ENCODE measurements around the gene MINAR1.
"Not testable (repeated sequence)": the region's sequence is repeated elsewhere in the genome, so short reads cannot be mapped to it uniquely, and the experiment has no call there.

MINAR1 gene, protein sequence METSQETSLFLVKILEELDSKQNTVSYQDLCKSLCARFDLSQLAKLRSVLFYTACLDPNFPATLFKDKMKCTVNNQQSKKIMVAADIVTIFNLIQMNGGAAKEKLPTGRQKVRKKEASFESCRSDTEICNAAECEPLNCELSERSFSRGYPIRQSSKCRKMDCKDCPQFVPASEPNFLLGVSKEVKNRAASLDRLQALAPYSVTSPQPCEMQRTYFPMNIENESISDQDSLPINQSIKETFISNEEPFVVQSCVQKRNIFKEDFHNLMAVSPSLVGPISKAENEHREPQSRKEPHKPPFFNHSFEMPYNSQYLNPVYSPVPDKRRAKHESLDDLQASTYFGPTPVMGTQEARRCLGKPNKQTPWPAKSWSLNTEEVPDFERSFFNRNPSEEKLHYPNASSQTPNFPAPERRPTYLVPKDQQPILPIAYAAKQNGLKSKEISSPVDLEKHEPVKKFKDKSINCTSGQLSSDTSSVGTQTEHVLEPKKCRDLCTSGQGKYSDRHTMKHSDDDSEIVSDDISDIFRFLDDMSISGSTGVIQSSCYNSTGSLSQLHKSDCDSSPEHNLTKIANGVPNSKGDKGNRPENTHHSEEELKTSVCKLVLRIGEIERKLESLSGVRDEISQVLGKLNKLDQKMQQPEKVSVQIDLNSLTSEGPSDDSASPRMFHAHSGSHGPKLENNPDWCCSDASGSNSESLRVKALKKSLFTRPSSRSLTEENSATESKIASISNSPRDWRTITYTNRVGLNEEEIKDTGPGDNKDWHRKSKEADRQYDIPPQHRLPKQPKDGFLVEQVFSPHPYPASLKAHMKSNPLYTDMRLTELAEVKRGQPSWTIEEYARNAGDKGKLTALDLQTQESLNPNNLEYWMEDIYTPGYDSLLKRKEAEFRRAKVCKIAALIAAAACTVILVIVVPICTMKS

DNA sequence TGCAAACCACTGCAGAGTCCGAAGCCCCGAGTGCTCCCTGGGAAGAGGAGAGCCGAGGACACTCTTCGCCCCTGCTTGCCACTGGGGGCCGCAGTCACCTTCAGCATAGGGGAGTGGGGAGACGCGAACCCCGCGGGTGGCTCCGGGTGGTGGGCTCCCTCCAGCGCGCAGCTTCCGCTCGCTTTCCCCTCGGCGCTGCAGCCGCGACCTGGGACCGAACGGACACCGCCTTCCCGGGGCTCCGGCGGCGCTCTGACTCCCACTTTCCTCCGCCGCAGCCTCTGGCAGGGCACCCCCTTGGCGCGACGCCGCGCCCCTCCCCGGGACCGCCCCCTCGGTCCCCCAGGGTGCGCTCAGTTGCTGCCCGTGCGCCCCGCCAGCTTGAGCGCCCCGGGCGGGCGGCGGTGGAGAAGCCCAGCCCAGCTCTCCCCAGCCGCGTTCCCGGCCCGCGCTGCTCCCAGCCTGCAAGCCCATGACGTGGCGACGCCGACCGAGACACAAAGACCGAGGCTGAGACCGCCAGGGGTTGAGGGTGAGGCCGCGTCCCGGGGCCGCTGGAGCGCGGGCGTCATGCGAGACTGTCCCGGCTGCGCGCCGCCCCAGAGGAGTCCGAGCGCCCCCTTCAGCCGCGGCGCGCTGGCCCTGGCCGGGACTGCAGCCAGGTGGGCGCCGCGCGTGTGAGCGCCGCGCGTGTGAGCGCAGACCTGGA is at the start of gene MINAR1:
Gene MINAR1, plus strand, starts transcription at position 701 of the 709 bp plus-strand sequence. CDS start 23,812 bp downstream, outside the sequence.
- DNase-seq = no peak

DNA sequence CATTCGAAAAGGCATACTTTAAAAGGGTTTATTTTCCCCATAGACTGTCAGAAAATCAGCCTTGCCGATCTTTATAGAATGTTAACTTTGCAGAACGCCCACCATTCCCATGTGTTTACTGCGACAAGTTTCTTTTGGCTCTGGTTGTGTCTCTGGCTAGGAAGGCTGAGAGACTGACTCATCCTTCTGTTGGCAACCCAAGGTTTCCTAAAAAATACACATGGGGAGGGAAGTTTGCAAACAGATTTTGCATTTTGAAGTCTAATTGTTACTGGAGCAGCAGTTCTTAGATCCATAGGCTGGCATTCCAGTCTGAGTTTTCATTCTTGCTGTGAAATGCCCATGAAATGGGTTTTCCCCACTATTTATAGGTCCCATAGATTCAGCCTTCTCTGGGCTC is 37.9 kb upstream of the MINAR1 start:
- no peak for DNase-seq

- DNase-seq = no peak
These were observed 35.3 kb upstream of the MINAR1 start for GRCh38 chr15:79396850-79397249.

- DNase-seq = no peak
These were observed 34.7 kb upstream of the MINAR1 start for GRCh38 chr15:79397269-79397910.

- DNase-seq = no peak
These were observed 32.5 kb upstream of the MINAR1 start for GRCh38 chr15:79399606-79400005.

- DNase-seq = no peak
These were observed 31.5 kb upstream of the MINAR1 start for GRCh38 chr15:79400650-79401049.

- no peak for DNase-seq
These were observed 30.8 kb upstream of the MINAR1 start for GRCh38 chr15:79401301-79401700.

GRCh38 chr15:79402136-79402535 is 30.0 kb upstream of the MINAR1 start:
- no peak for DNase-seq

- DNase-seq = no peak
These were observed 28.6 kb upstream of the MINAR1 start for GRCh38 chr15:79403501-79403900.

GRCh38 chr15:79406210-79406609 is 25.9 kb upstream of the MINAR1 start:
- DNase-seq = no peak

DNA sequence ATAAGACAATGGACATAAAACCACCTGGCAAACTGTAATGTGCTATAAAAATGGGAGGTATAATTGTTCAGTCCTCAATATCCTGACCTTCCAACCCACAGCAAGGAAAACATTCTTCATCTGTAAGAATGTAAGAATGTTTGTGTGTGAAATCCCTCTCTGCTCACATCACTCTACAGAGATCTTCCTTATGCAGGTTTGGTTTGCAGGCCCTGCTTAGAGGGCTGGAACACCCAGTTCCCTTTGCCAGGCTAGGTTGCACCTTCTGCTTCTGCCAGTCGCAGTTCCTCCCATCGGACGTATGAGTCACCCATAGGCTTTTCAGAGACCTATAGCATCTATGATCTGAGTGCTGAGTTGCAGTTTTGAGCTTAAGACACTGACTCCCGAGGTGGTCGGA is 24.1 kb upstream of the MINAR1 start:
- no peak for DNase-seq

- DNase-seq = no peak
These were observed 21.9 kb upstream of the MINAR1 start for GRCh38 chr15:79410237-79410636.

- DNase-seq = no peak
These were observed 20.1 kb upstream of the MINAR1 start for GRCh38 chr15:79412010-79412409.

- DNase-seq = no peak
These were observed 19.7 kb upstream of the MINAR1 start for GRCh38 chr15:79412429-79412828.

DNA sequence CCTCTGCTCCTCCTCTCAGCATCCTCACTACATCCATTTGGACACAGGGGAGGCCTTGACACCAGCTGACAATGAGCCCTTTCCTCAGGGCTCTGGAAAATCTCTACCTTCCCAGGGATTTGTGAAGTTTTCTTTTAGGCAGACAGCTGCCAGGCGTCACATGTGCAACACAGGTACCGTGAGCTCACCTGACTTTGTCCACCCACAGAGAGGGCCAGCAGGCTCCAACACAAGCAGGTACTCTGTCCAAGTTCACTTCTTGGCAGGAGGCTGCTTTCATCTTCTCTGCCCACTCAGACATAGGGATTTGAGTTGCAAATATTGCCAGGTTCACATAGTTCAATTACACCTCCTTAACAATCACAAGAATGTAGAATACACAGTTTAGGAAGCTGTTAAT is 15.3 kb upstream of the MINAR1 start:
- DNase-seq = no peak

DNA sequence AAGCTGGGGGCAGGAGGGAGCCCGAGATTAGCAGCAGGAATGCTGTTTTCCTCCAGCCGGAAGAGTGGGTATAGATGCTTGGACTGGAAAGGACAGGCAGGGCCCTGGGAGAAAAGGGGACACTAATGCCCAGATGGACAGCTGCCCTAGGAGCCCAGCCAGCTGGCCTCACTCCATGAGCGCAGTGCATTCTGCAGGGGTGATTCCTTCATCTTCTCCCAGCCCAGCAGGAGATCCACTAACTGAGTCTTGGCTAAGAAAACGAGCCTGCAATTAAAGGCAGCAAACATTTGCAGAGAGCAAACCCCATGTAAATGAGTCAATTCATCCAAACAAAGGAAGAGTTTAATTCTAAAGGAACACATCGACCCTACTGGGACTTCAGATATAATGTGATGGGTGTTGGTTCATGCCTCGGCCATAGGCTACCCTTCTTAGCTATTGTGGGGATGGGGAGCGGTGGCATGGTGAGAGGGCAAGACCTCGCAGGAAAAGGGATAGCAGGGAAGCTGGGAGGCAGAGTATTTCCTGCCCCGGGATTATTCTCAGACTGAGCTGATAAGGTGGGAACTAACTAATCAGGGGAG is 13.3 kb upstream of the MINAR1 start:
- no peak for DNase-seq

DNA sequence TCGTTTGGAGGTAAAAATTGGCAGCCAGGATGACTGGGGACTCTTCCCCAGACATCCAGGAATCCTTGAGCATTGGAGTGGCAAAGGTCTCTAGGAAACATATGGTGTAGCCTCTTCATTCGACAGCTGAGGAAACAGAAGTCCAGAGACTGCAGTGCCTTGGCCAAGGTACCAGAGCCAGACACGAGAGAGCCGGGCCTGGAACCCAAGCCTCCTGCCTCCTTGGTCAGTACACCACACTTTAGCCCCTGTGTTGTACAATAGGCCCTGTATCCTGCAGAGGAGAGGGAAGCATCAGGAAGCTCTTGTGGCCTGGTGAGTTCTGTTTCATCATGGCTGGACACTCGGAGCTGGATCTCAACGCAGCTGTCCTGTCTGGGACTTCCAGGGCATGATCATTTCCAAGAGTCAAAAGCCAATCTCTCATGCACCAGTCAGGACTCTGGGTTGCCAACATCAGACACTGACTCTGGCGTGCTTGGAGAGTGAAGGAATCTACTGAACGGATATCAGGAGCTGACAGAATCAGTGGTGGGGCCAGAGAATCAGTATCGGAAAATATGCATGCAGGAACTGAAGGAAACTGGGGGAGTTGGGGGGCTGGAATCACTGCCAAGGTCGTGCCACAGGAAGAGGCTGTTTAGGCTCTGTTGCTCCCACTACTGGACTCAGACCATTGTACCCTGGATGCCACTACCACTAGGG is 6.4 kb upstream of the MINAR1 start:
- DNase-seq = no peak

DNA sequence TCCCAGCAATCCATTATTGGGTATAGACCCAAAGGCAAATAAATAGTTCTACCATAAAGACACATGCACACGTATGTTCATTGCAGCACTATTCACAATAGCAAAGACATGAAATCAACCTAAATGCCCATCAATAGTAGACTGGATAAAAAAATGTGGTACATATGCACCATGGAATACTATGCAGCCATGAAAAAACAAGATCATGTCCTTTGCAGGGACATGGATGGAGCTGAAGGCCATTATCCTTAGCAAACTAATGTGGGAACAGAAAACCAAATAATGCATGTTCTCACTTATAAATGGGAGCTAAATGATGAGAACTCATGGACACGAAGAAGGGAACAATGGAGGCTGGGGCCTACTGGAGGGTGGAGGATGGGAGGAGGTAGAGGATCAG is 5.2 kb upstream of the MINAR1 start:
- DNase-seq = not testable (repeated sequence)

GRCh38 chr15:79427781-79428598 is 4.1 kb upstream of the MINAR1 start:
- no peak for DNase-seq

GRCh38 chr15:79430901-79431635 is 1.1 kb upstream of the MINAR1 start:
- DNase-seq = no peak

All from CD4-positive, alpha-beta T cell treated with Interferon alpha-2 for 1 hour (primary cell).